Endothelial cell of hepatic sinusoid (primary cell): ENCODE data around the gene CAMTA1.

ENCODE experiments used
- in situ Hi-C: cut with HindIII; loops from 2 replicates; pipeline ENCODE4 v1.10.0; 2017; ENCODE audit warnings: low sequenced_read_pairs

CAMTA1 gene

GRCh38 chr1:7094086-7094485, 308.8 kb downstream of the CAMTA1 start:
- in situ Hi-C loops = no loop called here

DNA sequence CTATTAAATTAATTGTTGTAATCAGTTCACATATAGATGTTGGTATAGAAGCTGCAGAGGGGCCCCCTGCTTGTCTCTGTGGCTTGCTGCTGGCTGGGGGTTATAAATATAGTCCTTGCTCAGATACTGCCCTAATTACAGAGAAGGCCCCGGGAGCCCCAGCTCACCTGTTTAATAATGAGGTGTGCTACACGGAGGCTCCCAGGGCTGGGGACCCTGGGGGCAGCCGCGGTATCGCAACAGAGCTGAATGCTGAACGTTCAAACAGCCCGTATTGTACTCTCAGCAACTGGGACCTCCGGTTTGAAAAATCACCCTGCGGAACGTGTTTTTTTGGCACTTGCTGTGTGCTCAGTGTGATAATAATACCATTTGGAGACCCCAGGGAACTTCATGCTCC, 309.3 kb downstream of the CAMTA1 start:
- in situ Hi-C loops = no loop called here

- in situ Hi-C loops = no loop called here
These were observed 310.2 kb downstream of the CAMTA1 start for GRCh38 chr1:7095343-7095964.

DNA sequence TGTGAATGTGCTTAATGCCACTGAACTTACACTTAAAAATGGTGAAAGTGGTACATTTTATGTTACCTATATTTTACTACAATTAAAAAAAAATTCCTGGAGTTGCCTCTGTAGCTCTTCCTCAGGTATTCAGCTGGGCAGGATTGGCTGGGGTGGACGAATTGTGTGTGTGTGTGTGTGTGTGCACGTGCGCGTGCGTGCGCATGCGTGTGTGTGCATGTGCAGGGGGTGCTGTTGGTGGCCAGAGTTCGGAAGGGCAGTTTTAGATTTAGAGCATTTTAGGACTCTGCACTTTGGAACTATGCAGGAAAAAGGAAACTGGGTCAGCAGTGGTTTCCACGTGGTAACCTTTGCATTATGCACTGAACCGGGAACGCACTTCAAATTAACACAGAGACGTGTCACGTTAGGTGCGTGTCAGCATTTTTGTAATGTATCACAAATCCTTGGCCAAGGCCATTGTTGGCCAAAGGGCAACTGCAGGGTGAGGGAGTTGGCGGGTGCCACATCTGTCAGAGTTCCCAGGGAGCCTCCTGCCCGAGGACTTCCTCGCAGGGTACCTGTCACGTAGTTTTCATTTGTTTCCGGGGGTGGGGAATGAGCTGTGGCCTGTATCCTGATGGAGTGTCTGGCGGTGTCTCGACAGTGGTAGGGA, 312.8 kb downstream of the CAMTA1 start:
- in situ Hi-C loops = no loop called here

- in situ Hi-C loops = no loop called here
These were observed 313.4 kb downstream of the CAMTA1 start for GRCh38 chr1:7098641-7099040.

DNA sequence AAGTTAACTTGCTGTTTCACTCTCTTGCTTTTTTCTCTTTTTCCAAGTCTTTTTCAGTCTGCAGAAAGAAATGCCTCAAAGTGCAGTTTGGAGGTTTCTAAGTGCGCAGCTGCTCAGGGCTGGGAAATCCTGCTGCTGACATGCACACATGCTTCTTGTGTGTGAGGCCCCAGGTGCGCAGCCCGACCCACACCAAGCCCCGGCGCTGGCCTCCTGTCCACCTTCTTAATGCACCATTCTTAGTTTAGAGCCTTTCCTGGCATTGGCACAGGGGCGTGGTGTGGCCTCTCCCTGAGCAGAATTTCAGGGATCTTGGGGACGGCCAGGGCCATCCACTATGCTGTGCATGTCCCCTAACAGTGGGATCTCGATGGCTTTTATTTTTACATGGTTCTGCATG, 315.2 kb downstream of the CAMTA1 start:
- in situ Hi-C loops = no loop called here

GRCh38 chr1:7101187-7101586, 315.9 kb downstream of the CAMTA1 start:
- in situ Hi-C loops = no loop called here

DNA sequence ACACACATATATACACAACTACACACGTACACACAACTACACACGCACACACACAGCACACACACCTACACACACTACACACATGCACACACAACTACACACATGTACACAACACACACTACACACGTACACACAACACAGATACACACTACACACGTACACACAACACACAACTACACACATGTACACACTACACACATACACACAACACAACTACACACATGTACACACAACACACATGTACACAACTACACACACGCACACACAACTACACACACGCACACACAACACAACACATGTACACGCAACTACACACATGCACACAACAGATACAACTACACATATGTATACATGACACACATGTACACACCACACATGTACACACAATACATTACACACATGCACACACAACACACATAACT, 318.1 kb downstream of the CAMTA1 start:
- in situ Hi-C loops = no loop called here

- in situ Hi-C loops = no loop called here
These were observed 318.6 kb downstream of the CAMTA1 start for GRCh38 chr1:7103874-7104273.

GRCh38 chr1:7104339-7104738, 319.1 kb downstream of the CAMTA1 start:
- in situ Hi-C loops = no loop called here

DNA sequence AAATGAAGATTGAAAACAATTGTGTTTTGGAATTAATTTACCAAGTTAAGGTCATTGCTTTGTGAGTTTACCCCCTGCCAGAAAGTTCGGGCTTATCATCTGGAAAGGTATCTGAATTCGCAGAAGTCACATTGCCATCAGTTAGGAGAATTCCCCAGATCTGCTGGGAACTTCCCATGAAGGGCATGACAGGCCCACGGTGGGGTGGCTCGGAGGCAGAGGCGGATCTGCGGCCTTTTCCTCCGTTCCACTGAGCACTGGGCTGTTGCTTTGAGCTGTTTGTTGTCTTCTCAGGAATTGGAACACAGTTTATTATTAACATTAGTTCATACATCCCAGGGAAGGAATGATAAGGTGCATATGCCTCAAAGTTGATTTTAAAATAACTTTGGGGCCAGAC, 320.0 kb downstream of the CAMTA1 start:
- in situ Hi-C loops = no loop called here

DNA sequence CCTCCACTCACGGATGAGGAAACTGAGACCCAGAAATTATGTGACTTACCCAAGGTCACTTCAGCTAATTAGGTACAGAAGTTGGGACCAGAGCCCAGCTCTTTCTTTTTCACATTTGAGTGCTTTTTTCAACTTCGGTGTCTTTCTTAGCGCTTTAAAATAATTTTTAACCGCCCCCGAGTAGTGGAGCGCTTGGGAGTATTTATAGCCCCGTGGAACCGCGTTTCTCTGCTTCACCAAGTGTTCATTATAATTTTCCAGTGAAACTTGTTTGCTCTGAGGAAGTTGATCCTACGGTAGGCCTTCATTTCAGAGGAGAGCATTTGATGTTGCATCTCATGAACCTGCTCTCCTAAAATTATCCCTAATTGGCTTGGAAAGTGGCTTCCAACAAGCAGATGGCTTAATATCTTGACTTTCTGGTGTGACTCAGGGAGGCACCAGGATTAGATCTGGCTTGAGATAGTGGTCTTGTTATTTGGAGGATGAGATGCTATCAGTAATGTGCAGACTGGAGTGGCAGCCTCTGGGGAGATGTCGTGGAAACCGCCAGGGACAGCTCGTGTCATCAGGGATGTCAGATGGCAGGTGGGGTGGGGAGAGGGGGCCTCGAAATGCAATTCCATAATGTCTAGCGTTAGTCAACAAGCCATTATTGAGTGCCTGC, 321.3 kb downstream of the CAMTA1 start:
- in situ Hi-C loops = no loop called here

GRCh38 chr1:7107109-7107830, 322.0 kb downstream of the CAMTA1 start:
- in situ Hi-C loops = no loop called here

- in situ Hi-C loops = no loop called here
These were observed 323.0 kb downstream of the CAMTA1 start for GRCh38 chr1:7108251-7108650.

DNA sequence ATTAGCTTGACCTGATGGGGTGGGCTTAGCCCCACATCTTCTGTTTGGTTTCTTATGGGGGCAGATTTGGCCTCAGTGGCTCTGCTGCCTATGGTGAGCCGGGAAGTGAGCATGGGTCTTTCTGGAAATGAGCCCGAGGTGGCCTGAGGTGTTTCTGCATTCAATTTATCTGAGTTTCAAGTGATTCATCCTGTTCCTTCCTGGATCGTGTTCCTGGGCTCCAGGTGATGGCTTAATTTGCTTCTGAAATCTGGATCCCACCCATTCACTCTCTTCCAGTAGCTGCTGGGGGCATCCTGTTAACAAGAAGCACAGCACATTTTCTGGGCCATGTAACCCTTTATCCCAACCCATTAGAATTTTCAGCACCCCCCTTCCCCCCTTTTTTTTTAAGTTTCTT, 324.6 kb downstream of the CAMTA1 start:
- in situ Hi-C loops = no loop called here

DNA sequence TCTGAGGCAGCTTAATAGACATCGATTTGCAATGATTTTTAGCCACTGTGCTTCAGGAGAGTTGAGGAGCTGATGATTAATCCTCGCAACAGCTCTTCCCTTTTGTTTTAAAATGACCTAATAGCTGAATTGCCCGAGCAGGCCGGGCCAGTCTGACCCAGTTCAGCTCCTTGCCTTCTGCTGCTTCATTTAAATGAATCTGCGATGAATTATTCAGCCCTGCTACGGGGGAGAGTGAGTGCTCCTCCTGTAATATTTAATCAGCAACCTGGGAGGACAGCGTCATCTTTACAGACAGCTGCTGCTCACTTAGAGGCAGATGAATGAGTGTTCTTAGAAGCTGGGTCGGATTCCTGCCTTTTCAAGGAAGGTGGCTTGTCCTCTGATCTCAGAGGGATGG, 325.1 kb downstream of the CAMTA1 start:
- in situ Hi-C loops = no loop called here

- in situ Hi-C loops = no loop called here
These were observed 326.6 kb downstream of the CAMTA1 start for GRCh38 chr1:7111853-7112252.

DNA sequence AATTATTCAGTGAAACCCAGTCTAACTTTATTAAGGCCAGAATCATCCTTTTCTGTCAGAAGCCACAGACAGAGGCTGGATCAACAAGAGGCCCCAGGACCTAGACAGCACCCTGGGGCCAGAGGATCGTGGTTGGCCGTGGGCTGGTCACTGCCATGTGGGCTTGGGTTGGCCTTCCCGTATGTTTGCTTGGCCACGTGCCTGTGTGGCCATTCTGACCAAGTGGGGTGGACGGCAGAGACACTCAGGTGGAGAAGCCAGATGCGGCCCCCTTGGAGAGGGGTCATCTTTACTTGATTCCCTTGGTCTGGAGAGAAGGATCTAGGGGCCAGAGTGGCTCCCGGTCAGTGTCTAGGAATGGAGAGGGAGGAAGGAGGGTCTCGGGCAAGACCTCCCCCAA, 327.9 kb downstream of the CAMTA1 start:
- in situ Hi-C loops = no loop called here

- in situ Hi-C loops = no loop called here
These were observed 328.6 kb downstream of the CAMTA1 start for GRCh38 chr1:7113822-7114221.

DNA sequence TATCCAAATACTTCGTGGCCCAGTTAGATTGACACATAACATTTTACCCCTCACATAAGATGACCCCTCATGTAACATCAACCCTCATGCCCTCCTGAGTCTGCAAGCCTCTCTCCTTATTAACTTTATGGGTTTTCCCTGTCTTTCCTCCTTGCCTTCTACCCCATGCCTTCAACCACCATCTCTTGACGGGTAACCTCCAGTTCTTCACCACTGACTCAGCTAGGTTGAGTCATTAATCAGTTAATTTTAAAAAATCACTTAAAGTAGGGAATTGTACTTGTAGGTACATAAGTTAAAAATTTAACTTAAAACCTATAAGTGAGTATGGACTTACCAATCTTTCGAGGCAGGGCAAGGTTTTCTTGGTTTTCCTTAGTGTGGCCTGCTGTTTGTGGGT, 330.7 kb downstream of the CAMTA1 start:
- in situ Hi-C loops = no loop called here

DNA sequence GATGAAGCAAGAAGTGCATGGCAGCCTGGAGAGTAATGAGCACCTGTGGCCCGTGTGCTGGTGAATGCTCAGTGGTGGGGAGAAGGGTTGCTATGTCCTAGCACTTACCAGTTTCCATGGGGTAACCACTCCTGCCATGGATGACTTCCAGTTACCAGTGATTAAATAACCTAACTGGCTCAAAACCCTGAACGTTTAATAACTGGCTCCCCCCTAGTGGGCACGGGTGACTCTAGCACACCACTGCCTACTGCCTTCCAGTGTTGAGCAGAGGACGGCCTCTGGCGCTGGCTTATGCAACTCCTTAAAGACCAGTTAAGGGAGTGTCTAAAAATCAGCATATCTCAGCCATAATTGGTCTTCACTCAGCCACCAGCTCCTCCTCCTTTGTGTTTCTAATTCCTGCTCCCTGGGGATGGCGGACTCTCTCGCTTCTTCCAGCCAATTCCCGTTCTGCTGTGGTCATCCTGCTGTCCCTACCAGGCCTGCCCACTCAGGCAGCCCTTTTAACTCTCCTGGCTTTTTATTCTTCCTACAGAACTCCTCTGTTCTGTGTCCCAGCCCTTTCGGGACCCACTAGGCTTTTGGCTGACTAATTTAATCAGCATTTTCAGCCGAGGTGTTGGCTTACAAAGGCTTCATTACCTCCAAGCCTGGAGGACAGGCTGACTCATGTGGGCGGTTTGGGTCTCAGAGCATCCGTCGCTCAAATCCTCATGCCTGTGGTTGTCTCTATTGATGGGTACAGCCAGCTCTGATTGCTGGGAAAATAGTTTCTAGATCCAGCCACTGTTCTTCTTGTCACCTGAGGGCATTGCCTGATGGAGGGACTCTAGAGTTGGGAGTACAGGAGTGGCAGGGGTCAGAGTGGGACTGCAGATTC, 332.4 kb downstream of the CAMTA1 start:
- in situ Hi-C loops = no loop called here
